A549 (cell line): ENCODE measurements around the gene TNK1. TPM values are rescaled to one million over a fixed set of nuclear protein-coding genes. Genes with fewer than 3 reads are reported as not detected.

Experiments used
- ATAC-seq, 2 experiments: fragments of 200-7000 bp in 1 of 2; fragments of >200 bp in 1 of 2; cut with Nextera tagmentation in 1 of 2; cut with Tn5 transposase in 1 of 2; 3 replicates each; pipeline versions ENCODE4 v1.8.0 to v1.9.1; 2018 to 2020; ENCODE audit warnings: mild to moderate bottlenecking in 1 of 2, moderate library complexity in 1 of 2
- CTCF ChIA-PET: fragments of 300-600 bp; sonication (Branson Sonifier 250); formaldehyde crosslinking; extraction: SDS; loops from one replicate; lab custom pipeline; 2021; ENCODE audit warnings: antibody characterized with exemption, inconsistent platforms; lab: Yijun Ruan, JAX
- POLR2A ChIA-PET: fragments of 350-600 bp; formaldehyde crosslinking; extraction: SDS; loops from one replicate; lab custom pipeline; 2021; ENCODE audit warnings: antibody characterized with exemption, inconsistent platforms; lab: Yijun Ruan, JAX
- DNase-seq, 2 experiments: peaks; one replicate each; pipeline versions ENCODE4 v3.0.0 to v3.0.0-alpha.2; 2011 to 2016; ENCODE audit warnings: low read depth in 1 of 2, low spot score in 1 of 2
- FAIRE-seq: peaks from 2 replicates; lab custom pipeline; 2011; peaks lifted over from hg19 to GRCh38; lab: Jason Lieb, UNC
- H3K27ac ChIP-seq, 2 experiments: fragments of >200 bp; sonication (Bioruptor Twin); formaldehyde crosslinking; 3 replicates each; pipeline ENCODE4 v1.5.1; 2016 to 2017
- H3K4me1 ChIP-seq: fragments of >200 bp; sonication (Bioruptor Twin); formaldehyde crosslinking; 3 replicates; pipeline ENCODE4 v1.6.1; 2016
- H3K4me2 ChIP-seq: fragments of >200 bp; sonication (Bioruptor Twin); formaldehyde crosslinking; 3 replicates; pipeline ENCODE4 v1.6.1; 2016
- H3K4me3 ChIP-seq: fragments of >200 bp; sonication (Bioruptor Twin); formaldehyde crosslinking; 3 replicates; pipeline ENCODE4 v1.5.1; 2016
- H3K9me3 ChIP-seq: fragments of >200 bp; sonication (Bioruptor Twin); formaldehyde crosslinking; 3 replicates; pipeline ENCODE4 v1.6.1; 2016
- ATOH8 ChIP-seq: fragments of 250-450 bp; sonication (Bioruptor Pico); IDR thresholded peaks from 2 replicates; pipeline ENCODE4 v1.5.0; 2020; ENCODE audit warnings: low read depth, mild to moderate bottlenecking, moderate library complexity
- BCL3 ChIP-seq: fragments of >200 bp; sonication (Bioruptor Twin); formaldehyde crosslinking; IDR thresholded peaks from 3 replicates; pipeline ENCODE4 v1.6.1; 2016
- CBX8 ChIP-seq: fragments of 200-600 bp; sonication (generic); IDR thresholded peaks from 2 replicates; pipeline ENCODE4 v1.6.1; 2016
- CTCF ChIP-seq: fragments of >200 bp; sonication (Bioruptor Twin); formaldehyde crosslinking; IDR thresholded peaks from 3 replicates; pipeline ENCODE4 v1.5.1; 2016
- E2F6 ChIP-seq: IDR thresholded peaks from 2 replicates; pipeline ENCODE4 v1.6.1; 2012; ENCODE audit warnings: low read depth, borderline replicate concordance
- EHF ChIP-seq: fragments of 250-450 bp; sonication (Bioruptor Pico); IDR thresholded peaks from 2 replicates; pipeline ENCODE4 v1.5.0; 2020; ENCODE audit warnings: mild to moderate bottlenecking
- FOSB ChIP-seq: fragments of 250-450 bp; sonication (Bioruptor Pico); IDR thresholded peaks from 2 replicates; pipeline ENCODE4 v1.5.0; 2020; ENCODE audit warnings: mild to moderate bottlenecking, moderate library complexity
- KDM5A ChIP-seq: fragments of 200-600 bp; sonication (generic); IDR thresholded peaks from 2 replicates; pipeline ENCODE4 v1.6.1; 2016; ENCODE audit warnings: antibody characterized with exemption, mild to moderate bottlenecking
- MAX ChIP-seq: IDR thresholded peaks from 2 replicates; pipeline ENCODE4 v1.6.1; 2012
- MAZ ChIP-seq: fragments of 150-350 bp; IDR thresholded peaks from 2 replicates; pipeline ENCODE4 v1.6.1; 2014; ENCODE audit warnings: antibody characterized with exemption, low read depth, low read length, borderline replicate concordance
- MYC ChIP-seq: IDR thresholded peaks from 2 replicates; pipeline ENCODE4 v1.6.1; 2012; ENCODE audit warnings: mild to moderate bottlenecking, inconsistent platforms, low read length, improper control_type of control experiment, borderline replicate concordance
- NFE2L2 ChIP-seq: fragments of 150-350 bp; conservative IDR thresholded peaks from 2 replicates; pipeline ENCODE4 v1.6.1; 2014; ENCODE audit warnings: low read length
- NPAS2 ChIP-seq: fragments of 250-450 bp; sonication (Bioruptor Pico); IDR thresholded peaks from 2 replicates; pipeline ENCODE4 v1.8.0; 2022; ENCODE audit warnings: mild to moderate bottlenecking, moderate library complexity, borderline replicate concordance
- PBX3 ChIP-seq: IDR thresholded peaks from 2 replicates; pipeline ENCODE4 v1.6.1; 2012
- RAD21 ChIP-seq, 2 experiments: fragments of >200 bp in 1 of 2; sonication (Bioruptor Twin) in 1 of 2; formaldehyde crosslinking in 1 of 2; IDR thresholded peaks in 1 of 2; conservative IDR thresholded peaks in 1 of 2; 2 replicates in 1 of 2; 3 replicates in 1 of 2; pipeline ENCODE4 v1.6.1; 2012 to 2018; ENCODE audit warnings: inconsistent platforms in 1 of 2
- RARB ChIP-seq: fragments of 250-450 bp; sonication (Bioruptor Pico); IDR thresholded peaks from 2 replicates; pipeline ENCODE4 v1.8.0; 2021; ENCODE audit warnings: mild to moderate bottlenecking, moderate library complexity
- REST ChIP-seq: fragments of 200-600 bp; sonication (generic); IDR thresholded peaks from 2 replicates; pipeline ENCODE4 v1.6.1; 2016; ENCODE audit warnings: antibody characterized with exemption, mild to moderate bottlenecking, moderate library complexity
- SMC3 ChIP-seq: fragments of >200 bp; sonication (Bioruptor Twin); formaldehyde crosslinking; IDR thresholded peaks from 3 replicates; pipeline ENCODE4 v1.6.1; 2018; ENCODE audit warnings: inconsistent platforms
- TP53 ChIP-seq: fragments of 250-450 bp; sonication (Bioruptor Pico); IDR thresholded peaks from 2 replicates; pipeline ENCODE4 v1.5.0; 2021; ENCODE audit warnings: mild to moderate bottlenecking, moderate library complexity
- ZFP36 ChIP-seq: fragments of 450-650 bp; IDR thresholded peaks from 2 replicates; pipeline ENCODE4 v1.6.1; 2014; ENCODE audit warnings: borderline replicate concordance; ENCODE audit not compliant: partially characterized antibody
- ZNF302 ChIP-seq: fragments of 250-450 bp; sonication (Bioruptor Pico); IDR thresholded peaks from 2 replicates; pipeline ENCODE4 v1.9.0; 2021; ENCODE audit warnings: inconsistent platforms, mild to moderate bottlenecking, moderate library complexity
- WGBS: methylation state at CpG from one replicate; pipeline ENCODE4 v1.1.6; 2017; ENCODE audit errors: missing lambda C conversion rate; 5-methylcytosine and 5-hydroxymethylcytosine counted together
- polyA plus RNA-seq, 4 experiments: library from polyadenylated mRNA; depleted of rRNA in 3 of 4; stranded (reverse); fragments of >200 nt; fragmentation: RNase III in 1 of 4; extraction: RNeasy Plus Mini Kit Qiagen cat#74134 plus additional on column Dnase treatment in 1 of 4; gene quantifications; 2 replicates in 3 of 4; 3 replicates in 1 of 4; pipeline ENCODE4 v1.2.3, GENCODE V29; 2011 to 2017

TNK1 gene
- polyA plus RNA-seq, 2 of the 4 experiments (the other 2 are of a cell fraction), result 1.2 to 2.2 TPM

GRCh38 chr17:7356072-7356549 is 24.8 kb upstream of the TNK1 start:
- Histone ChIP-seq H3K4me1 (peaks cover 37% of the 10 kb centered on the region), H3K4me2 (peak overlapping the region; percentile 48), H3K4me3 (no peak overlapping the region), H3K27ac (peak overlapping the region in 1 of 2 experiments; percentile 25; a peak in 2 of 6 replicates), H3K9me3 (no peaks in the 10 kb centered on the region)
- ATAC-seq (peak; percentile 52 to 73), FAIRE-seq (no peak), DNase-seq (peak; percentile 89 to 92)
- CTCF ChIA-PET, result interaction anchor here (0.6 to 6.6 kb wide), 70 partner anchors 11 to 332 kb away, joined by 3 to 232 read pairs (median 6); partner anchors contain the start of genes ACAP1, FGF11, GPS2 and MPDU1
- POLR2A ChIA-PET, result interaction anchor here (0.6 to 3.9 kb wide), 8 partner anchors 38 to 205 kb away, joined by 3 to 25 read pairs (median 4); partner anchors contain the start of genes PLSCR3, TMEM102, TMEM256 and ZBTB4
- TF ChIP-seq MYC (no peak), KDM5A (no peak), ATOH8 (CRISPR knock-in tag) (no peak), MAZ (peak; percentile 66; the same call in 1 of the 2 replicates), E2F6 (no peak), PBX3 (0 out of 2 replicates have a peak, but pooled peaks have one; percentile 15), NPAS2 (CRISPR knock-in tag) (no peak), MAX (peak; percentile 58; the same call in 1 of the 2 replicates), REST (no peak), CTCF (peak; percentile 96), ZNF302 (CRISPR knock-in tag) (no peak), FOSB (no peak), ZFP36 (no peak), RAD21 (conservative IDR thresholded peaks at IDR 0.05 in 1 of 2, IDR thresholded peaks at IDR 0.05 in 1 of 2) (peak; percentile 95 to 96), BCL3 (no peak), CBX8 (no peak), EHF (CRISPR knock-in tag) (no peak), RARB (CRISPR knock-in tag) (no peak), NFE2L2 (no peak), SMC3 (peak; percentile 89), TP53 (CRISPR knock-in tag) (no peak)
- WGBS, result 13% methylated on average over 12 of the region's 12 CpGs
